K562 (cell line): ENCODE data around the gene CCDC187.

ENCODE experiments used
- ARID3A ChIP-seq: IDR thresholded peaks from 2 replicates; pipeline ENCODE4 v1.6.1; 2012; ENCODE audit warnings: low read depth, low read length, improper control_type of control experiment, borderline replicate concordance
- IRF2 ChIP-seq: sonication (generic); formaldehyde crosslinking; IDR thresholded peaks from 2 replicates; pipeline ENCODE4 v1.8.1; 2022; ENCODE audit warnings: mild to moderate bottlenecking, missing genetic modification reagents
- ZNF398 ChIP-seq: fragments of 250-450 bp; sonication (Bioruptor Pico); IDR thresholded peaks from 2 replicates; pipeline ENCODE4 v1.8.0; 2021; ENCODE audit warnings: moderate library complexity, mild to moderate bottlenecking, inconsistent platforms

GRCh38 chr9:136314944-136315343 lies 11.1 kb upstream of the CCDC187 start:
- TF ChIP-seq ZNF398 (no peak), ARID3A (no peak), IRF2 (CRISPR knock-in tag) (no peak)
